Stimulated activated CD8-positive, alpha-beta memory T cell treated with anti-CD3 and anti-CD28 coated beads, Interleukin-15, amount 100 ng/mL, for 4 hours (primary cell): ENCODE results near the gene MEIKIN.

Experiments
- DNase-seq, 2 donors: peaks; one replicate each; pipeline ENCODE4 v3.0.0-alpha.2; 2020; ENCODE audit warnings: low read depth in 2 of 2

Gene MEIKIN

GRCh38 chr5:131945551-131946168 is at the start of gene MEIKIN:
Gene MEIKIN (minus strand): TSS chr5:131945663. CDS start chr5:131945505, 158 bp downstream.
- DNase-seq: no peak

- DNase-seq: no peak
Measured at GRCh38 chr5:131994533-131995226, 49.2 kb upstream of the MEIKIN start.

- no peak for DNase-seq
Measured at GRCh38 chr5:131994090-131994489, 48.6 kb upstream of the MEIKIN start.

GRCh38 chr5:131993676-131994075 is 48.2 kb upstream of the MEIKIN start:
- DNase-seq: no peak

GRCh38 chr5:131992370-131992769 is 46.9 kb upstream of the MEIKIN start:
- DNase-seq: no peak

- no peak for DNase-seq
Measured at GRCh38 chr5:131991593-131992324, 46.3 kb upstream of the MEIKIN start.

GRCh38 chr5:131990716-131991115 is 45.3 kb upstream of the MEIKIN start:
- no peak for DNase-seq

- no peak for DNase-seq
Measured at GRCh38 chr5:131988601-131989000, 43.1 kb upstream of the MEIKIN start.

- DNase-seq: no peak
Measured at GRCh38 chr5:131987251-131987650, 41.8 kb upstream of the MEIKIN start.

GRCh38 chr5:131986161-131986912 is 40.9 kb upstream of the MEIKIN start:
- no peak for DNase-seq

- no peak for DNase-seq
Measured at GRCh38 chr5:131984956-131985665, 39.6 kb upstream of the MEIKIN start.

GRCh38 chr5:131983244-131983771 is 37.8 kb upstream of the MEIKIN start:
- no peak for DNase-seq

GRCh38 chr5:131981516-131981915 is 36.1 kb upstream of the MEIKIN start:
- DNase-seq: no peak

GRCh38 chr5:131980696-131981095 is 35.2 kb upstream of the MEIKIN start:
- no peak for DNase-seq

GRCh38 chr5:131979816-131980215 is 34.4 kb upstream of the MEIKIN start:
- DNase-seq: no peak

GRCh38 chr5:131977212-131977604 is 31.7 kb upstream of the MEIKIN start:
- no peak for DNase-seq

- no peak for DNase-seq
Measured at GRCh38 chr5:131976414-131977211, 31.1 kb upstream of the MEIKIN start.

- no peak for DNase-seq
Measured at GRCh38 chr5:131974956-131975726, 29.7 kb upstream of the MEIKIN start.

GRCh38 chr5:131974622-131974955 is 29.1 kb upstream of the MEIKIN start:
- DNase-seq: no peak

- no peak for DNase-seq
Measured at GRCh38 chr5:131974016-131974415, 28.6 kb upstream of the MEIKIN start.
